Activated T-helper 2 cell treated with anti-CD3 and anti-CD28 coated beads, Interferon-gamma antibody, Interleukin-2, Interleukin-4, amounts not matched to agents 10 μg/mL and 5 μg/mL and 100 μg/mL, durations not matched to agents 14 hours and 24 hours and 36 hours (primary cell): ENCODE measurements around the gene BRIP1. TPM values are rescaled to one million over a fixed set of nuclear protein-coding genes. Genes with fewer than 3 reads are reported as not detected.

Experiments used
- DNase-seq: peaks from one replicate; pipeline ENCODE4 v3.0.0; 2021; ENCODE audit warnings: low spot score
- H3K27ac Mint-ChIP-seq: one replicate; pipeline ENCODE4 v1.8.0; 2021; ENCODE audit warnings: mixed read lengths
- H3K27me3 Mint-ChIP-seq: one replicate; pipeline ENCODE4 v1.8.0; 2021; ENCODE audit warnings: low read depth, mixed read lengths
- H3K36me3 Mint-ChIP-seq: one replicate; pipeline ENCODE4 v1.8.0; 2021; ENCODE audit warnings: low read depth, mixed read lengths
- H3K4me1 Mint-ChIP-seq: one replicate; pipeline ENCODE4 v1.8.0; 2021; ENCODE audit warnings: low read depth, mixed read lengths
- H3K4me3 Mint-ChIP-seq: one replicate; pipeline ENCODE4 v1.8.0; 2021; ENCODE audit warnings: low read depth, mild to moderate bottlenecking, moderate library complexity, mixed read lengths
- H3K9me3 Mint-ChIP-seq: one replicate; pipeline ENCODE4 v1.8.0; 2021; ENCODE audit warnings: mixed read lengths
- intact Hi-C: fragments of 100-400 bp; cut with micrococcal nuclease; formaldehyde crosslinking; loops from one replicate; pipeline ENCODE4 v1.15.1; 2023
- total RNA-seq: library from RNA; stranded (reverse); gene quantifications from 2 replicates; pipeline ENCODE4 v1.2.3, GENCODE V29; 2022

Gene BRIP1
- total RNA-seq, 1 donor from 2014 or later, result 16.4 TPM

DNA sequence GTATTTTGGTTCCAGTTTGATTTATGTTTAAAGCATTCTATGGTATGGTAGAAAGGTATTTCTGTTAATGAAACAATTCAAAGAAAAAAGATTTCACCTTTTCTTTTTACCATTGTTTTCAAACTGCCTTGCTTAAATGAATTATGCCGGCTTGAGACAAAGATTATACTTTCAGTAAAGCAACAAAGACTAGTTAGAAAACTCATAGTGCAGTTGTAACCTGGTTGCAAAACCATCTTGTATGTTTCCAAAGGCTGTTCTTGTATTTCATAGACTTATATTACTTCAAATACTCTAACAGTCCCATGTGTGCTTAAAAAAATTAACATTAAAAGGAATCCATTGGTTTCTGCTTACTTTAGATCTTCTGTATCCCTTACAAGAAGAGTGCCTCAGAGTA is 153.8 kb downstream of the BRIP1 start:
- peaks cover 50% of the 10 kb centered on the region for H3K36me3 Mint-ChIP-seq
- no peaks in the 10 kb centered on the region for H3K27me3 Mint-ChIP-seq
- no peak overlapping the region for H3K27ac Mint-ChIP-seq
- H3K4me3 Mint-ChIP-seq, result no peak overlapping the region
- no peaks in the 10 kb centered on the region for H3K4me1 Mint-ChIP-seq
- peaks cover 10% of the 10 kb centered on the region for H3K9me3 Mint-ChIP-seq
- intact Hi-C loops, result no loop called here
- no peak for DNase-seq

DNA sequence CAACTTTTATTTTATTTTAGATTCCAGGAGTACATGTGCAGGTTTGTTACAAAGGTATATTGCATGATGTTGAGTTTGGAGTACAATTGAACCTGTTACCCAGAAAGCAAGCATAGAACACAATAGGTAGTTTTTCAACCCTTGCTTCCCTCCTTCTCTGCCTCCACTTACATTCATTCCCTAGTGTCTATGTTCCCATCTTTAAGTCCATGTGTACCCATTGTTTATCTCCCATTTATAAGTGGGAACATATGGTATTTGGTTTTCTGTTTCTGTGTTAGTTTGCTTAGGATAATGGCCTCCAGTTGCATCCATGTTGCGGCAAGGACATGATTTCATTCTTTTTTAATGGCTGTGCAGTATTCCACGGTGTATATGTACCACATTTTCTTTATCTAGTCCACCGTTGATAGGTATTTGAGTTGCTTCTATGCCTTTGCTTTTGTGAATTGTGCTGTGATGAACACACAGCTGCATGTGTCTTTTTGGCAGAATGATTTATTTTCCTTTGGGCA is 158.3 kb downstream of the BRIP1 start:
- H3K36me3 Mint-ChIP-seq, result peaks cover 59% of the 10 kb centered on the region
- H3K27me3 Mint-ChIP-seq, result no peaks in the 10 kb centered on the region
- H3K9me3 Mint-ChIP-seq, result peaks cover 52% of the 10 kb centered on the region
- H3K27ac Mint-ChIP-seq, result no peak overlapping the region
- DNase-seq, result no peak
- no peak overlapping the region for H3K4me3 Mint-ChIP-seq
- no peaks in the 10 kb centered on the region for H3K4me1 Mint-ChIP-seq
- intact Hi-C loops, result no loop called here

DNA sequence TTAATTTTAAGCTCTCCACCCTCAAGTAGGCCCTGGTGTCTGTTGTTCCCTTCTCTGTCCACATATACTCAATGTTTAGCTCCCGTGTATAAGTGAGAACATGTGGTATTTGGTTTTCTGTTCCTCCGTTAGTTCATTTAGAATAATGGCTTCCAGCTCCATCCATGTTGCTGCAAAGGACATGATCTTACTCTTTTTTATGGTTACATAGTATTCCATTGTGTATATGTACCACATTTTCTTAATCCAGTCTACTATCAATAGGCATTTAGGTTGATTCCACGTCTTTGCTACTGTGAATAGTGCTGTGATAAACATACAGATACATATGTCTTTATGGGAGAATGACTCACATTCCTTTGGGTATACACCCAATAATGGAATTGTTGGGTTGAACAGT is 160.9 kb downstream of the BRIP1 start:
- H3K4me3 Mint-ChIP-seq, result no peak overlapping the region
- H3K27me3 Mint-ChIP-seq, result no peaks in the 10 kb centered on the region
- DNase-seq, result no peak
- H3K9me3 Mint-ChIP-seq, result peaks cover 69% of the 10 kb centered on the region
- H3K27ac Mint-ChIP-seq, result no peak overlapping the region
- peaks cover 53% of the 10 kb centered on the region for H3K36me3 Mint-ChIP-seq
- intact Hi-C loops, result no loop called here
- H3K4me1 Mint-ChIP-seq, result no peaks in the 10 kb centered on the region

DNA sequence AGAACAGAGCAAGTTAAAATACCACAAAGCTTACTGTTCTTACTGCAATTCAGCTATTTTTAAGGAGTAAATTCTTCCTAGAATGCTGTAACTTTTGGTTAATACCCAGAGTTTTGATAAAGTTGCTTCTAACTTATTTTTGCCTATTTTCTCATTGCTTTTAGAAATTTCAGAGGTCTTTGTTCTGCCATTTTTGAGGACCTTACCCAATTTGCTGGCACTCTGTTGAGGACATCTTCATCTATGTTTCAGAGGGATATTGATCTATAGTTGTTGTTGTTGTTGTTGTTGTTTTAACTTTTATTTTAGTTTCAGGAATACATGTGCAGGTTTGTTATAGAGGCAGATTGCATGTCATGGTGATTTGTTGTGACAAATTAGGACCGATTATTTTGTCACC is 161.3 kb downstream of the BRIP1 start:
- Mint-ChIP-seq H3K9me3 (peaks cover 67% of the 10 kb centered on the region), H3K27me3 (no peaks in the 10 kb centered on the region), H3K4me1 (no peaks in the 10 kb centered on the region), H3K36me3 (peaks cover 53% of the 10 kb centered on the region), H3K27ac (no peak overlapping the region), H3K4me3 (no peak overlapping the region)
- no peak for DNase-seq
- intact Hi-C loops, result no loop called here

DNA sequence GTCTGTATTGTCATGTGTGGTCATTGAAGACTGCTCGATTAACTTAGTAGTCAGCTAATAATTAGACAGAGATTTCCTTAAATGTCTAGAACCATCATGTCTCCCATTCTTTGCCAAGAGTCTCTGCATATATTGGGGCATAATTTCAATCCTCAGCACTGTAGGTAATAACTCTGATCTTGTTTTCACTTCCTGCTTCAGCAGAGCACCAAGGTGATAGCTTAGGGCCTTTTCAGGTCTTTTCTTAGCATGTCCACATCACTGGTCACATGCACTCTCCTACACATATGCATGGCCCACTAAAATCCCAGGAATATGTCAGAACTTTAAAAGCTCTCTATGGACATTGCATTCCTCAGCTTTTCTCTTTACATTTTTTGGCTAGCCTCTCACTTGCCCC is 162.0 kb downstream of the BRIP1 start:
- no peak for DNase-seq
- no peaks in the 10 kb centered on the region for H3K4me1 Mint-ChIP-seq
- intact Hi-C loops, result no loop called here
- no peak overlapping the region for H3K4me3 Mint-ChIP-seq
- H3K27ac Mint-ChIP-seq, result no peak overlapping the region
- peaks cover 49% of the 10 kb centered on the region for H3K36me3 Mint-ChIP-seq
- H3K9me3 Mint-ChIP-seq, result peaks cover 62% of the 10 kb centered on the region
- H3K27me3 Mint-ChIP-seq, result no peaks in the 10 kb centered on the region

DNA sequence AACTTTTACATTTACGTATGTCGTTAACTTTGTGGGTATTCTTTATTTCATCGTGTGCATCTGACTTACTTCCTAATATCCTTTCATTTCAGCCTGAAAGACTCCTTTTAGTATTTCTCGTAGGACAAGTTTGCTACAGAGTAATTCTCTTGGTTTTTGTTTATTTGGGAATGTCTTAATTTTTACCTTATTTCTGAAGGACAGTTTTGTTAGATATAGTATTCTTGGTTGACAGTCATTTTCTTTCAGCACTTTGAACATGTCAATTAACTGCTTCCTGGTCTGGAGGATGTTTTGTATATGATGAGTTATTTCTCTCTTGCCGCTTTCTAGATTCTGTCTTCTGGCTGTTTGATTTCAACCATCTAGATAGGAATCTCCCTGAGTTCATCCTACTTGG is 163.1 kb downstream of the BRIP1 start:
- Mint-ChIP-seq H3K9me3 (peaks cover 62% of the 10 kb centered on the region), H3K4me1 (no peaks in the 10 kb centered on the region), H3K27ac (no peak overlapping the region), H3K27me3 (no peaks in the 10 kb centered on the region), H3K4me3 (no peak overlapping the region), H3K36me3 (peaks cover 46% of the 10 kb centered on the region)
- no peak for DNase-seq
- intact Hi-C loops, result no loop called here

DNA sequence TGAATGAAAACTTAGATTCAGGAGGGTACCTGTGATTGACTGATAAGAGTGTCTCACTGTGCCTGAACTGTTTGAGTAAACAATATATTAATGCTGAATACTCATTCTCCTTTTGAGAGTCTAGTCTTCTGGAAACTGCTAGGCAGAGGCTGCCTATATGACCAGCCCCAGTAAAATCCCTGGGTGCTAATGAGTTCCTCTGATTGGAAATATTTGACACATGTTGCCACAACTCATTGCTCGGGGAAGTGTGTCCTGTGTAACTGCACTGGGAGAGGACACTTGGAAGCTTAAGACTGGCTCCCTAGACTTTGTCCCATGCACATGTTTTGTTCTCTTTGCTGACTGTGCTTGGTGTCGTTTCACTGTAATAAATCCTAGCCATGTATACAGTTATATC is 163.6 kb downstream of the BRIP1 start:
- Mint-ChIP-seq H3K27ac (no peak overlapping the region), H3K27me3 (no peaks in the 10 kb centered on the region), H3K4me3 (no peak overlapping the region), H3K9me3 (peaks cover 62% of the 10 kb centered on the region), H3K36me3 (peaks cover 49% of the 10 kb centered on the region), H3K4me1 (no peaks in the 10 kb centered on the region)
- intact Hi-C loops, result no loop called here
- DNase-seq, result no peak

DNA sequence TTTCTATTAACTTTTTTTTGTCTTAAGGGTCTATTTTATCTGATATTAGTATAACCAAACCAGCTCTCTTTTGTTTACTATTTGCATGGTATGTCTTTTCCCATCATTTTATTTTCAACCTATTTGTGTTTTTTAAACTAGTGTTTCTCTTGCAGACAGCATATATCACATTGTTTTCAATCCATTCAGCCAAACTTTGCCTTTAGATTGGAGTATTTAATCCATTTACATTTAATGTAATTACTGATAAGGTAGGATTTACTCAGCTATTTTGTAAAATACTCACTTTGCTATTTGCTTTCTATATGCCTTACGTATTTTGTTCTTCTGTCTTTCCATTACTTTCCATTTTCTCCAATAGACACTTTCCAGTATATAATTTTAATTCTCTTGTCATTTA is 164.3 kb downstream of the BRIP1 start:
- Mint-ChIP-seq H3K9me3 (peaks cover 55% of the 10 kb centered on the region), H3K27ac (no peak overlapping the region), H3K4me3 (no peak overlapping the region), H3K4me1 (no peaks in the 10 kb centered on the region), H3K27me3 (no peaks in the 10 kb centered on the region), H3K36me3 (peaks cover 49% of the 10 kb centered on the region)
- DNase-seq, result no peak
- intact Hi-C loops, result no loop called here

DNA sequence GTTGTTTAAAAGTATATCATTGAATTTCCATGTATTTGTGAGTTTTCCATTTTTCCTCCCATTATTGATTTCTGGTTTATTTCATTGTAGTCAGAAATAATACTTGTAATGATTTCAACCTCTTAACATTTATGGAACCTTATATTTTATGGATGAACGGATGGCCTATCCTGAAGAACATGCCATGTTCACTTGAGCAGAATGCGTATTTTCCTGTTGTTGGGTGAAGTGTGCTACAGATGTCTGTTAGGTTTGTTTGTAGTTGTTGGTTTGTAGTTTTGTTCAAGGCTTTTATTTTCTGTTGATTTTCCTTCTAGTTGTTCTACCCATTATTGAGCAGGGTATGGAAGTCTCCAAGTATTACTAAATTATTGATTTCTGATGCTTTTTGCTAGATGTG is 165.1 kb downstream of the BRIP1 start:
- H3K27ac Mint-ChIP-seq, result no peak overlapping the region

DNA sequence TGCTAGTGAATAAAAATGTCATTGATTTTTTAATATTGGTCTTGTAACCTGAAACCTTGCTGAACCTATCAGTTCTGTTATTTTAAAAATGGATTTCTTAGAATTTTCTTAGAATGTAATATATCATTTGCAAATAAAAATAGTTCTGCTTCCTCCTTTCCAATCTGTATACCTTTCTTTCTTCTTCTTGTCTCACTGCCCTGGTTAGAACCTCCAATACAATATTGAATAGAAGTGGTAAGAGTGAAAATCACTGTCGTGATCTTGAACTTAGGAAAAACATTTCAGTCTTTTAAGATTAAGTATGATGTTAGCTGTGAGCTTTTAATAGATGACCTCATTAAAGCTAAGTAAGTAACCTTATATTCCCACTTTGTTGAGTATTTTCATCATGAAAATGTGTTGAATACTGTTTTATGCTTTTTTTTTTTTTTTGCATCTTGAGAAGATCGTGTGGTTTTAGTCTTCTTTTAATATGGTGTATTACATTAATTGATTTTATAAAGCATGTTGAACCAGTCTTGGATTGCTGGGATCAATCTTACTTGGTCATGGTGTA is 167.5 kb downstream of the BRIP1 start:
- peaks cover 35% of the 10 kb centered on the region for H3K36me3 Mint-ChIP-seq
- H3K27me3 Mint-ChIP-seq, result no peaks in the 10 kb centered on the region
- no peak overlapping the region for H3K4me3 Mint-ChIP-seq
- H3K27ac Mint-ChIP-seq, result no peak overlapping the region
- intact Hi-C loops, result no loop called here
- H3K9me3 Mint-ChIP-seq, result peaks cover 27% of the 10 kb centered on the region
- no peak for DNase-seq
- no peaks in the 10 kb centered on the region for H3K4me1 Mint-ChIP-seq

More for the DNA sequence above, 165.1 kb downstream of the BRIP1 start:
- intact Hi-C loops, result no loop called here
- no peaks in the 10 kb centered on the region for H3K27me3 Mint-ChIP-seq
- no peak for DNase-seq
- H3K4me3 Mint-ChIP-seq, result no peak overlapping the region
- peaks cover 47% of the 10 kb centered on the region for H3K9me3 Mint-ChIP-seq
- peaks cover 49% of the 10 kb centered on the region for H3K36me3 Mint-ChIP-seq
- H3K4me1 Mint-ChIP-seq, result no peaks in the 10 kb centered on the region

DNA sequence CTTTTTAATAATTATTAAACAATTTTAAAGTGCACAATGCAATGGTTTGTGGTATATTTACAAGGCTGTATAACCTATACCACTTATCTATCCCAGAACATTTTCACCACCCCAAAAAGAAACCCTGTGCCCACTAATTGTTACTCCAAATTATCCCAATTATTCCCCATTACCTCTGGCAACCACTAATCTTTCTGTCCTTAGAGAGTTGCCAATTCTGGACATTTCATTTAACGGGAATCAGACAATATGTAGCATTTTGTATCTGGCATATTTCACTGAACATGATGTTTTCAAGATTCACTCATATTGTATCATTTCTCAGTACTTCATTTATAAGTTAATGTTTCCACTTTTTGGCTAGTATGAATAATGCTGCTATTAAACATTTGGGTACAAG is 169.2 kb downstream of the BRIP1 start:
- H3K9me3 Mint-ChIP-seq, result peaks cover 10% of the 10 kb centered on the region
- H3K27me3 Mint-ChIP-seq, result no peaks in the 10 kb centered on the region
- H3K27ac Mint-ChIP-seq, result no peak overlapping the region
- no peak overlapping the region for H3K4me3 Mint-ChIP-seq
- no peaks in the 10 kb centered on the region for H3K4me1 Mint-ChIP-seq
- intact Hi-C loops, result no loop called here
- no peak for DNase-seq
- peaks cover 38% of the 10 kb centered on the region for H3K36me3 Mint-ChIP-seq

DNA sequence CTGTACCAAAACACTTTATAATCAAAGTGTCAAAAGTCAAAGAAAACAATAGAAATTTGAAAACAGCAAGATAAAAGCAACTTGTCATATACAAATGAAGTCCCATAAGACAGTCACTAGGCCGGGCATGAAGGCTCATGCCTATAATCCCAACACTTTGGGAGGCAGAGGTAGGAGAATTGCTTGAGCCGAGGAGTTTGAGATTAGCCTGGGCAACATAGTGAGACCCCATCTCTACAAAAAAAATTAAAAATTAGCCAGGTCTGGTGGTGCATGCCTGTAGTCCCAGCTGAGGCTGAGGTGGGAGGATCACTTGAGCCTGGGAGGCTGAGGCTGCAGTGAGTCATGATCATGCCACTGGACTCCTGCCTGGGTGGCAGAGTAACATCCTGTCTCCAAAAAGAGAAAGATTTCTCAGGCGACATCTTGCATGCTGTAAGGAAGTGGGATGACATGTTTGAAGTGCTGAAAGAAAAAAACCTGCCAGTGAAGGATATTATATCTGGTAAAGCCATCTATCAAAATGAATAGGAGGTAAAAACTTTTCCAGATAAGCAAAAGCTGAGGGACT is 173.6 kb downstream of the BRIP1 start:
- no peak overlapping the region for H3K27ac Mint-ChIP-seq
- H3K4me1 Mint-ChIP-seq, result no peaks in the 10 kb centered on the region
- H3K36me3 Mint-ChIP-seq, result peaks cover 45% of the 10 kb centered on the region
- intact Hi-C loops, result no loop called here
- no peaks in the 10 kb centered on the region for H3K9me3 Mint-ChIP-seq
- H3K4me3 Mint-ChIP-seq, result no peak overlapping the region
- DNase-seq, result no peak
- H3K27me3 Mint-ChIP-seq, result no peaks in the 10 kb centered on the region

DNA sequence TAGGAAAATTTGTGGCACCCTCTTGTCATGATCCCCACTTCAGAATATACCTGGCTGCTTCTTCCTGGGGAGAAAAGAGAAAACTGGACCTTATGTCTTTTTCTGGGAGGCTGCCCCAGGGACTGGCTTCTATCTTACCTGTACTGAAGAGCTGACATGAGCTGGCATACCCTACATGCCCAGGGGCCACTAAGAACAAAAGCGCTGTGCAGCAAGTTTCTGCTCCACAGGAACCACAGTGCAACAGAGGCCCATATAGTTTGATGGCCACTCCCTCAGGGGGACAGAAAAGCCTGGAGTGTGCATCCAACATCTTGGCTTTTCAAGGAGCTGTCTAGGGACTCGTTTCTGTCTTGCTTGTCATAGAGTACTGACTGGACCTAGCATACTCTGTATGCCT is 175.6 kb downstream of the BRIP1 start:
- no peak overlapping the region for H3K27ac Mint-ChIP-seq
- no peaks in the 10 kb centered on the region for H3K4me1 Mint-ChIP-seq
- no peaks in the 10 kb centered on the region for H3K27me3 Mint-ChIP-seq
- intact Hi-C loops, result no loop called here
- no peak for DNase-seq
- H3K4me3 Mint-ChIP-seq, result no peak overlapping the region
- H3K9me3 Mint-ChIP-seq, result no peaks in the 10 kb centered on the region
- H3K36me3 Mint-ChIP-seq, result peaks cover 46% of the 10 kb centered on the region

DNA sequence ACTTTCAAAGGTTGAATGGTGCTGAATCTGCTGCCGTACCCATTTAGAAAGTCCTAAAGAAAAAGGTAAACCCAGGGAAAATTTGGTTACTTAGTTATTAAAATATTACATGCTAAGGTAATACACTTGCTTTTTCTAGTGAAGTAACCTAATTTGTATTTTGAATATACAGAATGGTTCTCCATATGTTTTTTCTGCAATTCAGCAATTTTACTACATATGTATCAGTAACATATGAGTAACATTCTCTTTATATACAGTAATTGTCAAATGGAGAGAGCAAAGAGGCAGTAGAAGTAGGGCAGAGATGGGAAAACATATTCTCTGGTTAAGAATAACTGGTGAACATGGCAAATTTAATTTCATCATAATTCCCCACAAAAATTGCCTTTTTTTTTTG is 177.2 kb downstream of the BRIP1 start:
- Mint-ChIP-seq H3K9me3 (no peaks in the 10 kb centered on the region), H3K27me3 (no peaks in the 10 kb centered on the region), H3K36me3 (peaks cover 46% of the 10 kb centered on the region), H3K4me1 (no peaks in the 10 kb centered on the region), H3K27ac (no peak overlapping the region), H3K4me3 (no peak overlapping the region)
- intact Hi-C loops, result no loop called here
- no peak for DNase-seq
